Stimulated activated CD4-positive, alpha-beta T cell treated with anti-CD3 and anti-CD28 coated beads, Interleukin-1b, Interleukin-23, amount 100 ng/mL, for 4 hours (primary cell): ENCODE measurements around the gene XPO5.
"Not testable (repeated sequence)": the region's sequence is repeated elsewhere in the genome, so short reads cannot be mapped to it uniquely, and the experiment has no call there.

Experiments used
- DNase-seq, 2 donors: peaks; one replicate each; pipeline ENCODE4 v3.0.0-alpha.2; 2020; ENCODE audit warnings: low read depth in 2 of 2

The XPO5 gene

GRCh38 chr6:43584892-43585570 lies 9.2 kb upstream of the XPO5 start:
- no peak for DNase-seq

GRCh38 chr6:43582911-43583310 lies 7.1 kb upstream of the XPO5 start:
- DNase-seq = no peak

GRCh38 chr6:43579171-43579570 lies 3.3 kb upstream of the XPO5 start:
- no peak for DNase-seq

DNA sequence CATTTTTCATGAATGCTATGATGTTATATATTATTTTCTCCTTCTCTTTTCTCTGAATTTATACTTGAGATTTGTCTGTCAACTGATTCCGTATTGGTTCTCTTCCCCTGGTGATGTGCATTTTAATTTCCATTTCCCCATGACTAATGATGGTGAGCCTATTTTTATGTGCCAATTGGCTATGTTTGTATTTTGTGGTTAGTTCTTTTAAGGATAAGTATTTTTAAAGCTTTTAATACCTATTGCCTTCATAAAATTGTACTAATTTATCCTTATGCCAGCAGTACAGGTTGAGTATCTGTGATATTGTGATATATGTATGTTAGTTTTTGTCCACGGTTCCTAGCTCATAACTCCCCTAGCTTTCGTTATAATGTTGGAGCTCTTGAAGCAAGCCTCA lies 2.9 kb upstream of the XPO5 start:
- no peak for DNase-seq

- peak; percentile 23 to 42 for DNase-seq
These were observed 600 bp downstream of the XPO5 start for GRCh38 chr6:43575105-43575771.

DNA sequence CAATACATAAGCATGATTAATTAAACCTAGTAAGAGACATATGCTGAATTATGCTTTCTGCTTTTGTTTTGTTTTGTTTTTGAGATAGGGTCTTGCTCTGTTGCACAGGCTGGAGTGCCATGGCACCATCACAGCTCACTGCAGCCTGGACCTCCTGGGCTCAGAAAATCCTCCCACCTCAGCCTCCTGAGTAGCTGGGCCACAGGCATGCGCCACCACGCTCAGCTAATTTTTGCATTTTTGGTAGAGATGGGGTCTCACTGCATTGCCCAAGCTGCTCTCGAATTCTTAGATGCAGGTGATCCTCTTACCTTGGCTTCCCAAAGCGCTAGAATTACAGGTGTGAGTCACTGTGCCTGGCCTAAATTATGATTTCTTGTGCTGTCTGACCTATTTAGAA lies 3.8 kb downstream of the XPO5 start:
- no peak for DNase-seq

- DNase-seq = no peak
These were observed 4.9 kb downstream of the XPO5 start for GRCh38 chr6:43570876-43571441.

DNA sequence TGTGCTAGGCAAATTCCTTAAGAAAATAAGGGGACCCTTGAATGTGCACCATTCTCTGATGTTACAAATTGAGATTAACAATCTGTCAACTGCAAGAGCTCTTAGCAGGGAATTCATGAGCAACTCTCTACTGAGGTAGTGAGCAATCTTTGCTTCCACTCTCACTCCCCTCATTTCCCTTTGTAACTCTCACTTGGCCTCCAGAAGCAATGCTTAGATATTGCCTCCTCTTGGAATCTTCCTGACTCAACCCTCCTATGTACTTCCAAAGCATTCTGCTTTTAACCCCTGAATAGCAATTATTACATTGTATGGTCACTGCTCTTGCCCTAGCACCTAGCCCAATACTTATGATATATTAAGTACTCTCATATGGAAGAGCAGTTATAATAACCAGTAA lies 16.5 kb downstream of the XPO5 start:
- no peak for DNase-seq

GRCh38 chr6:43557620-43558019 lies 18.2 kb downstream of the XPO5 start:
- not testable (repeated sequence) for DNase-seq

GRCh38 chr6:43547222-43547621 lies 28.6 kb downstream of the XPO5 start:
- no peak for DNase-seq

DNA sequence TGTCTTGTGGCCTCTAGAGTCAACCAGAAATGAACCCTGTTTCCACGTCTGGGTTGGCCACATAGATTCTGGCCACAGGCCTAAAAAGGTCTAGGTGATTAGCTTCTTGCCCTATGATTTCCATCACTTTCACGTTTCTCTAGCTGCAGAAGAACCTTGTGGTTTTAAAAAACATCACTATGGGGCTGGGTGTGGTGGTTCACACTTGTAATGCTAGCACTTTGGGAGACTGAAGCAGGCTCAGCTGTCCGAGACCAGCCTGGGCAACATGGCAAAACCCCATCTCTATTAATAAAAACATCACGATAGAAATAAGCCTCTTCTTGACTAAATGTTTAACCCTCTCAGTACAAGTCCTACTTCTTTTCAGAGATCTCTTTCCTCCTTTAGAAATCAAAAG lies 31.4 kb downstream of the XPO5 start:
- no peak for DNase-seq

- no peak for DNase-seq
These were observed 33.9 kb downstream of the XPO5 start for GRCh38 chr6:43541774-43542471.

DNA sequence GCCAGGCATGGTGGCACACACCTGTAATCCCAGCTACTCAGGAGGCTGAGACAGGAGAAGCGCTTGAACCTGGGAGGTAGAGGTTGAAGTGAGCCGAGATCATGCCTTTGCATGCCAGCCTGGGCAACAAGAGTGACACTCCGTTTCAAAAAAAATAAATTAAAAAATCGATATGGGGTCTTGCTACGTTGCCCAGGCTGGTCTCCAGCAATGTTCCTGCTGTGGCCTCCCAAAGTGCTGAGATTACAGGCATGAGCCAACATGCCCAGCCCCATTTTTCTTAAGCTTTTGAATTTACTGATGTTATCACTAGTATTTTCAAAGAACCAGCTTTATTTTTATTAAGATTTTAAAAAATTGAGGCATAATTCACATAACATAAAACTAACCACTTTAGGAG lies 35.3 kb downstream of the XPO5 start:
- no peak for DNase-seq

DNA sequence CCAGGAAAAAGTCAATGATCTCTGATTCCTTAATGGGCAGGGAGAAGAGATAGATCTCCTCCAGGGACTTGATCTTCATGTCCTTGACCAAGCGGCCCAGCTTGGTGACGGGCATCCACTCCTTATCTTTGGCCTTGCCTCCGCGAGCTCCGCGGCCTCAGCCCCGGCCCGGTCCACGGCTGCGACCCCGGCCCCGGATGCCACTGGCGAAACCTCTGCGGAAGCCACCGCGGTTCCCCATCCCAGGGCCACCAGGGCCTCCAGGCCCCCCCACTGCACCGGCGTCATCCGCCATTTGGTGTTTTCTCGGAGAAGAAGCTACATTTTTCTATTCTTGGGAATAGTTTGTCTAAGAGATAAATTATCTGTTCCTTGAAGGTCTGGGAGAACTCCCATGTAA lies 36.4 kb downstream of the XPO5 start:
- not testable (repeated sequence) for DNase-seq

DNA sequence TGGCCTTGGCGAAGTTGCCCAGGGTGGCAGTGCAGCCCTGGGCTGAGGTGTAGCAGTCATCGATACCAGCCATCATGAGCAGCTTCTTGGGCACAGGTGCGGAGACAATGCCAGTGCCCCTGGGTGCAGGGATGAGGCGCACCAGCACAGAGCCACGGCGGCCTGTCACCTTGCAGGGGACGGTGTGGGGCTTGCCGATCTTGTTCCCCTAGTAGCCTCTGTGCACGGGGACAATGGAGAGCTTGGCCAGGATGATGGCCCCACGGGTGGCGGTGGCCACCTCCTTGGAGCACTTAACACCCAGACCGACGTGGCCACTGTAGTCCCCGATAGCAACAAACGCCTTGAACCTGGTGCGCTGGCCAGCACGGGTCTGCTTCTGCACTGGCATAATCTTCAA lies 36.9 kb downstream of the XPO5 start:
- DNase-seq = not testable (repeated sequence)

GRCh38 chr6:43532201-43532600 lies 43.6 kb downstream of the XPO5 start:
- no peak for DNase-seq

DNA sequence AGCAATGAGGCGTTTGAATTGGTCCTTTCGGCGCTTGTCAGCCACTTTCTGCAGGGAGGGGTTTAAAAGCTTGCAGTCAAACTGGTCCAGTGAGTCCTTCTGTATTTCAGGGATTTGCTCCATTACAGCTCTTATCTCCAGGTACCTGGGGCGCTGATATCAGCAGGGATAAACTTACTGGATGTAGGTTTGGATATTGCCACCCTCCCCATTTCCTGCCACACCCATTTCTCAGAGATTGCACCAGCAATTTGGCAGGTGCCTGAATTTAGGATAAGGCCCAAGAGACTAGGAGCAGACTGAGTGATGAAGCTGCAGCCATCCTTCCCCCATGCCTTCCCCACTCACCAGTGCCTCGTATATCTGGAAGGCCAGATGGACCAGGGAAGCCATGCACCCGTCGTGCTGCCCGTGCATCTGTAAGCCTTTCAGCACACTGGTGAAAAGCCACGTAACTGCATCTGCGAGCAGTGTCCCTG lies 51.3 kb downstream of the XPO5 start:
- DNase-seq = no peak

GRCh38 chr6:43523284-43523683 lies 52.6 kb downstream of the XPO5 start:
- no peak for DNase-seq

- DNase-seq = no peak
These were observed 53.1 kb downstream of the XPO5 start for GRCh38 chr6:43522547-43523261.

- DNase-seq = no peak
These were observed 54.0 kb downstream of the XPO5 start for GRCh38 chr6:43521836-43522235.

GRCh38 chr6:43520097-43520496 lies 55.7 kb downstream of the XPO5 start:
- no peak for DNase-seq
